Breast epithelium (tissue), 3 donors: Measurements from ENCODE around the gene AHNAK2.

ENCODE experiments used
- CTCF ChIP-seq, 3 donors: fragments of 450-650 bp; IDR thresholded peaks; one replicate each; pipeline ENCODE4 v1.5.1; 2016 to 2017; ENCODE audit warnings: antibody characterized with exemption in 3 of 3, mild to moderate bottlenecking in 3 of 3, moderate library complexity in 3 of 3
- POLR2A ChIP-seq: fragments of 450-650 bp; IDR thresholded peaks from one replicate; pipeline ENCODE4 v1.6.1; 2016; ENCODE audit warnings: antibody characterized with exemption, mild to moderate bottlenecking, moderate library complexity

GRCh38 chr14:105022276-105022670 is 44.1 kb upstream of the AHNAK2 start:
- TF ChIP-seq CTCF (IDR thresholded peaks at IDR 0.05) (no peak), POLR2A (no peak)
